Activated CD8-positive, alpha-beta memory T cell treated with anti-CD3 and anti-CD28 coated beads for 36 hours (primary cell): ENCODE measurements around the gene DBN1. TPM values are rescaled to one million over a fixed set of nuclear protein-coding genes. Genes with fewer than 3 reads are reported as not detected.
"Not testable (repeated sequence)": the region's sequence is repeated elsewhere in the genome, so short reads cannot be mapped to it uniquely, and the experiment has no call there.

Experiments
- CTCF ChIA-PET: fragments of 350-600 bp; sonication (Branson Sonifier 250); formaldehyde crosslinking; loops from one replicate; lab custom pipeline; 2021; ENCODE audit warnings: antibody characterized with exemption; lab: Charles Lee
- POLR2A ChIA-PET: fragments of 350-600 bp; sonication (Branson Sonifier 250); formaldehyde crosslinking; loops from one replicate; lab custom pipeline; 2021; ENCODE audit warnings: antibody characterized with exemption; lab: Charles Lee
- total RNA-seq, 2 experiments: library from RNA; stranded (reverse); gene quantifications; one replicate each; pipeline ENCODE4 v1.2.3, GENCODE V29; 2021

The DBN1 gene
- total RNA-seq, 2 experiments from 2014 or later, result 102 to 104 TPM

DNA sequence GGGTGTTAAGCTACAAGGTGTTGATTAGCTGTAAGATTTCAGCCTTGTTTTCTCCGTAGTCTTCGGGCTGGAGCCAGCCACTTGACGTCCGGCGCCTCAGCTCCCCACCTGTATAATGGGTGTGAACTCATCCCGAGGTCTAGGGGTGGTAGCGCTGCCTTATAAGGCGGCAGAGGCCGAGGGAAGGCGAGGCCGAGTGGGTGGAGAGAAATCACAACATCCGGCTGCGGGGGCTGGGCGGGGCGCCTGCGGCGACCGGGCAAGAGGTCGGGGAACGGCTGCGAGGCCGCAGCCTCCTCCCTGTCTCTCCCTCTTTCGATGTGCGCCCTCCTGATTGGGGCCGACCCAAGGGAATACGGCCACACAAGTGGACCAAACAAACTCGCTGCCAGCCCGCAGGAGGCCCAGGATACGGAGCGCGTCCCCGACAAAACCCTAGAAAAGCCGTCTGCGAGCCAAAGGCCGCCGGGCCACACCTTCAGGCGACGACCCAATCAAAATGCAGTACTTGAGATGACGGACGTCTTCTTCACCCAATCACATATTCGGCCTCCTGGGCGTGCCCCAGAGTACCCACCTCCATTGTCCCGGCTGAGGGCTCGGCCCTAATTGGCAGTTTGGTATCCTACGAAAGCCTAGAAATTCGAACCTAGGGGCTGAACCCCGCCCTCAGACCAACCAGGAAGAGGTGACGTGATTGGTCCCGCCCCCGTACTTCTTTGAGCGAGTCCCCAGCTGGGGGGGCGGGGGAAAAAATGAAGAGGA lies 47.5 kb downstream of the DBN1 start:
- CTCF ChIA-PET, result interaction anchor here (0.6 to 14.3 kb wide), 8 partner anchors 10 to 313 kb away, joined by 3 to 145 read pairs (median 8); partner anchors contain the start of genes F12 and PFN3

GRCh38 chr5:177425196-177425800 lies 48.1 kb downstream of the DBN1 start:
- ChIA-PET CTCF (interaction anchor here (1.2 to 14.3 kb wide), 7 partner anchors 9 to 53 kb away, joined by 3 to 145 read pairs (median 11); partner anchors contain the start of genes F12 and PFN3), POLR2A (interaction anchor here (0.6 to 10.3 kb wide), 6 partner anchors 11 to 72 kb away, joined by 3 to 226 read pairs (median 4); partner anchors contain the start of genes F12, PDLIM7 and PRR7)

More for the DNA sequence above, 47.5 kb downstream of the DBN1 start:
- POLR2A ChIA-PET, result interaction anchor here (0.6 to 10.3 kb wide), 12 partner anchors 17 to 72 kb away, joined by 3 to 226 read pairs (median 4); partner anchors contain the start of genes F12, PDLIM7 and PRR7

- ChIA-PET CTCF (interaction anchor here (1.0 to 14.3 kb wide), 4 partner anchors 9 to 34 kb away, joined by 3 to 145 read pairs (median 61); partner anchors contain the start of gene PFN3), POLR2A (no interaction called here)
Measured at GRCh38 chr5:177423671-177424070, 49.8 kb downstream of the DBN1 start.

DNA sequence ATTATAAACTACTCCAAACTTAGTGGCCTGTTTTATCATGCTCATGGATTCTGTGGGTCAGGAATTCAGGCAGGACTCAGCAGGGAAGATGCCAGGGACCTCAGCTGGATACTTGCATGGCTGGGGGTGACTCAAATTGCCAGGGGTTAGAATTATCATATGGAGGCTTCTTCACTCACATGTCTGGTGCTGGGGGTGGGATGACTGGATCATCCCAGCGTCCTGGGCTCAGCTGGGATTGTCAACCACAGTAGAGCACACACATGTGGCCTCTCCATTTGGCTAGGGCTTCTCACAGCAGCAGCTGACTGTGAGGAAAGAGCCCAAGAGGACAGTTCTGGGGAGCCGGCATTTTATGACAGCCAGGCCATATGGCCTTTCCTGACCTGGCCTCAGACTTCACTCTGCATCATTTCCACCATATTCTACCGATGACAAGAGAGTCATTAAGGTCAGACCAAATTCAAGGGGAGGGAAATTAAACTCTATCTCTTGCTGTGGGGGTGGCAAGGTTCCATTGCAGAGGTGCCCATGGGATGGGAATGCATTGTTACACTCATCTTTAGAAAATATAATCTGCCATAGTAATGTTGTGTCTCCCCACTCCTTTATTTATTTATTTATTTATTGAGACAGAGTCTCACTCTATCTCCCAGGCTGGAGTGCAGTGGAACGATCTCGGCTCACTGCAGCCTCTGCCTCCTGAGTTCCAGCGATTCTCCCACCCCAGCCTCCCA lies 52.2 kb downstream of the DBN1 start:
- CTCF ChIA-PET, result interaction anchor here (1.1 to 14.3 kb wide), 3 partner anchors 18 to 111 kb away, joined by 3 to 145 read pairs (median 4); partner anchors contain the start of gene PFN3
- POLR2A ChIA-PET, result no interaction called here

DNA sequence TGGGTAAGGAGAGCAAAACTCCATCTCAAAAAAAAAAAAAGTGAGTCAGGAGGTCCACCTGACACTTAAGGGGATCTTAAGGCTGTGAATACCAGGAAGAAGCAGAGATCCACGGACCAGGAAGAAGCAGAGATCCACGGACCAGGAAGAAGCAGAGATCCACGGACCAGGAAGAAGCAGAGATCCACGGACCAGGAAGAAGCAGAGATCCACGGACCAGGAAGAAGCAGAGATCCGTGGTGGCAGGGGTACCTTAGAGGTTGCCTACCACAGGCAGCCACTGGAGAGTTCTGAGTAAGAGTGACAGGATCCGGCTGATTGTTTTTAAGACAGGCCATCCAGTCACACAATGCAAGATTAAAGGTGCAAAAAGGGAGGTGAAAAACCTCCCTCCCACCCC lies 53.0 kb downstream of the DBN1 start:
- CTCF ChIA-PET, POLR2A ChIA-PET: not testable (repeated sequence)

DNA sequence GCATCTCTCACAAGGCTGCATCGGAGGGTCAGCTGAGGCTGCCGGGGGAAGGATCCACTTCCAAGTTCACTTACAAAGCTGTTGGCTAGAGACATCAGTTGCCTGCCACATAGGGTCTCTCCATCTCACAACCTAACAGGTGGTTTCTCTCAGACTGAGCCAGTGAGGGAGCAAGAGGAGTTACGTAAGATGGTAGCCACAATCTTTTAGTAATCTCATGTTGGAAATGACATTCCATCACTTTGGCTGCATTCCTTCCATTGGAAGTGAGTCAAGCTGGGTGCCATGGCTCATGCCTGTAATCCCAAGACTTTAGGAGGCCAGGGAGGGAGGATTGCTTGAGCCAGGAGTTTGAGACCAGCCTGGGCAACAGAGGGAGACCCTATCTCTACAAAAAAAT lies 54.4 kb downstream of the DBN1 start:
- ChIA-PET CTCF (interaction anchor here (0.8 to 7.0 kb wide), 2 partner anchors 14 to 15 kb away, joined by 3 to 54 read pairs; no protein-coding TSS in a partner anchor), POLR2A (no interaction called here)

GRCh38 chr5:177417081-177417480 lies 56.4 kb downstream of the DBN1 start:
- CTCF ChIA-PET, result interaction anchor here (1.4 to 7.0 kb wide), 2 partner anchors 9 to 13 kb away, joined by 3 to 54 read pairs; no protein-coding TSS in a partner anchor
- POLR2A ChIA-PET, result not testable (repeated sequence)

- ChIA-PET POLR2A (interaction anchor here (0.5 to 1.5 kb wide), 2 partner anchors 10 to 25 kb away, joined by 3 read pairs; no protein-coding TSS in a partner anchor), CTCF (interaction anchor here (0.7 to 7.0 kb wide), 5 partner anchors 9 to 44 kb away, joined by 3 to 54 read pairs (median 3); no protein-coding TSS in a partner anchor)
Measured at GRCh38 chr5:177414481-177414880, 59.0 kb downstream of the DBN1 start.

DNA sequence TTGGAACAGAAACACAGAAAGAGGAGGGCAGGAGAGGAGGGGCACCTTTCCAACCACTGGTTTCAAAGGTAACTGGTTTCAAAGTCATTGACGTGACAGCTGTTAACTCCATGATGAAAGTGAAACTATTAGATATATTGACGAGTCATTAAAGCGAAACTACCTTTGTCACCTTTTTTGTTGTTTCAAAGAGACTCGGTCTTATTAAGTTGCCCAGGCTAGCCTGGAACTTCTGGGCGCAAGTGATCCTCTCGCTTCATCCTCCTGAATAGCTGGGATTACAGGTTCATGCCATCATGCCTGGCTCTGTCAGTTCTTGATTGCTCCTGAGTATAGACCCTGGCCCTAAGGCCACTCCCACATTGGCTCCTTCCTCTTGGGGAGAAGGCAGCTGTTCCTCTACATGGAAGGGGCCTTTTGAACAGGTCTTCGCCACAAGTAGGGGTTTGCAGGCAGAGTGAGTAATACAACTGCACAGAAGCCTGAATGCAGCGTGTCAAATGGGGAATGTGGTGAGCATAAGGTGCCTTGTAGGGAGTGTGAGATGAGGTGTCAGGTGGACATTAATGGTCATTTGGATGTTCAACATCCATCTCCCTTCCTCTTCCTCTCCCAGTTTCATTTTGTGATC lies 60.7 kb downstream of the DBN1 start:
- CTCF ChIA-PET, result interaction anchor here (0.8 to 7.0 kb wide), 4 partner anchors 9 to 43 kb away, joined by 3 to 54 read pairs (median 4); no protein-coding TSS in a partner anchor
- POLR2A ChIA-PET, result interaction anchor here (0.9 to 1.6 kb wide), 3 partner anchors 17 to 57 kb away, joined by 4 to 5 read pairs (median 4); no protein-coding TSS in a partner anchor

GRCh38 chr5:177410575-177410974 lies 62.9 kb downstream of the DBN1 start:
- CTCF ChIA-PET, result interaction anchor here (0.7 to 3.5 kb wide), 4 partner anchors 16 to 481 kb away, joined by 3 to 11 read pairs (median 7); partner anchors contain the start of gene GRK6
- POLR2A ChIA-PET, result interaction anchor here (1.1 kb wide), 1 partner anchor 31 kb away, joined by 4 read pairs; no protein-coding TSS in a partner anchor

- CTCF ChIA-PET, result interaction anchor here (0.7 to 3.5 kb wide), 8 partner anchors 17 to 88 kb away, joined by 3 to 11 read pairs (median 5); partner anchors contain the start of genes GRK6 and PDLIM7
- POLR2A ChIA-PET, result interaction anchor here (0.6 kb wide), 1 partner anchor 16 kb away, joined by 3 read pairs; no protein-coding TSS in a partner anchor
Measured at GRCh38 chr5:177409043-177409801, 64.2 kb downstream of the DBN1 start, which contains the start of gene F12. F12 (minus strand) TSS chr5:177409564; CDS start chr5:177409527, 37 bp downstream.

Other genes starting within 250 kb of the DBN1 start
- 10 to 100 TPM; 33.5 TPM for gene RAB24, start 169.9 kb downstream of the DBN1 start, total RNA-seq
- gene PRELID1, start 169.8 kb downstream of the DBN1 start, total RNA-seq, result 100 to 1,000 TPM; 360 to 372 TPM
- 10 to 100 TPM; 11.0 to 11.8 TPM for gene MXD3, start 161.7 kb downstream of the DBN1 start, total RNA-seq
- gene LMAN2, start 122.0 kb downstream of the DBN1 start, total RNA-seq, result 100 to 1,000 TPM; 110 to 117 TPM
- 10 to 100 TPM; 42.8 to 43.5 TPM for gene RGS14, start 115.7 kb downstream of the DBN1 start, total RNA-seq
- not detected for gene SLC34A1, start 89.2 kb downstream of the DBN1 start, total RNA-seq
- gene PFN3, start 73.0 kb downstream of the DBN1 start, total RNA-seq, result not detected
- 10 to 100 TPM; 12.0 to 12.7 TPM for gene F12, start 64.1 kb downstream of the DBN1 start, total RNA-seq
- gene GRK6, start 47.0 kb downstream of the DBN1 start, total RNA-seq, result 100 to 1,000 TPM; 179 to 180 TPM
- 10 to 100 TPM; 18.7 to 20.1 TPM for gene PRR7, start 26.8 kb downstream of the DBN1 start, total RNA-seq
- gene PDLIM7, start 24.0 kb upstream of the DBN1 start, total RNA-seq, result 10 to 100 TPM; 50.0 to 51.5 TPM
- gene DOK3, start 36.2 kb upstream of the DBN1 start, total RNA-seq, result 1 to 10 TPM; 9.8 TPM
- gene DDX41, start 43.3 kb upstream of the DBN1 start, total RNA-seq, result 100 to 1,000 TPM; 204 to 212 TPM
- gene FAM193B, start 80.9 kb upstream of the DBN1 start, total RNA-seq, result 10 to 100 TPM; 58.7 to 59.3 TPM
- gene TMED9, start 118.6 kb upstream of the DBN1 start, total RNA-seq, result 100 to 1,000 TPM; 136 to 137 TPM
- 10 to 100 TPM; 20.7 to 22.7 TPM for gene B4GALT7, start 126.5 kb upstream of the DBN1 start, total RNA-seq